HL-60 (cell line): ENCODE data around the gene FOXI2.

Source experiments
- DNase-seq, 2 experiments: peaks; one replicate each; pipeline ENCODE4 v3.0.0-alpha.2; 2010 to 2020; ENCODE audit warnings: low read depth in 1 of 2, low spot score in 1 of 2
- H3K27ac ChIP-seq: fragments of 250-450 bp; sonication (Bioruptor Pico); replicated peaks from 2 replicates; pipeline ENCODE4 v1.5.1; 2020; ENCODE audit warnings: mild to moderate bottlenecking, moderate library complexity
- H3K27me3 ChIP-seq: fragments of 250-450 bp; sonication (Bioruptor Pico); 2 replicates; pipeline ENCODE4 v1.5.1; 2021; ENCODE audit warnings: mild to moderate bottlenecking, moderate library complexity; ENCODE audit not compliant: insufficient read depth, poor library complexity, severe bottlenecking
- H3K4me3 ChIP-seq: replicated peaks from 2 replicates; pipeline ENCODE4 v1.5.1; 2011; ENCODE audit warnings: mild to moderate bottlenecking, control low read depth, low read length; ENCODE audit not compliant: insufficient read depth
- CTCF ChIP-seq: IDR thresholded peaks from one replicate; pipeline ENCODE4 v1.5.1; 2011; ENCODE audit warnings: low read length, control low read depth, inconsistent platforms; ENCODE audit not compliant: insufficient read depth
- GABPA ChIP-seq: IDR thresholded peaks from 2 replicates; pipeline ENCODE4 v1.6.1; 2012; ENCODE audit warnings: low read depth
- POLR2AphosphoS5 ChIP-seq: IDR thresholded peaks from 2 replicates; pipeline ENCODE4 v1.6.1; 2012; ENCODE audit warnings: low read depth
- REST ChIP-seq: IDR thresholded peaks from 2 replicates; pipeline ENCODE4 v1.6.1; 2012; ENCODE audit warnings: low read depth; ENCODE audit not compliant: insufficient replicate concordance
- SPI1 ChIP-seq: IDR thresholded peaks from 2 replicates; pipeline ENCODE4 v1.6.1; 2012; ENCODE audit warnings: low read depth, mild to moderate bottlenecking, borderline replicate concordance

Gene FOXI2

GRCh38 chr10:127735723-127736221, 1.2 kb upstream of the FOXI2 start:
- no peak for TF ChIP-seq GABPA
- no peak for TF ChIP-seq POLR2AphosphoS5
- TF ChIP-seq SPI1 = no peak
- TF ChIP-seq CTCF = no peak
- TF ChIP-seq REST = no peak
- peaks cover 12% of the 10 kb centered on the region for H3K27me3 ChIP-seq
- no peak overlapping the region for H3K4me3 ChIP-seq
- no peak for DNase-seq
- no peak overlapping the region for H3K27ac ChIP-seq

GRCh38 chr10:127736222-127736914, 617 bp upstream of the FOXI2 start:
- no peak overlapping the region for H3K4me3 ChIP-seq
- H3K27ac ChIP-seq = no peak overlapping the region
- DNase-seq = no peak
- H3K27me3 ChIP-seq = peaks cover 12% of the 10 kb centered on the region
- TF ChIP-seq GABPA = no peak

- H3K4me3 ChIP-seq = no peak overlapping the region
These were observed 852 bp downstream of the FOXI2 start for GRCh38 chr10:127737563-127738511.

More at GRCh38 chr10:127737563-127738511, 852 bp downstream of the FOXI2 start:
- TF ChIP-seq REST = no peak
- TF ChIP-seq POLR2AphosphoS5 = no peak
- no peak for TF ChIP-seq SPI1
- TF ChIP-seq CTCF = no peak
- Histone ChIP-seq H3K27ac (no peak overlapping the region), H3K27me3 (peaks cover 10% of the 10 kb centered on the region)
- no peak for DNase-seq
